ENCODE results near the gene TCEANC.
"Not testable (repeated sequence)": the region's sequence is repeated elsewhere in the genome, so short reads cannot be mapped to it uniquely, and the experiment has no call there.

TCEANC gene

GRCh38 chrX:13647709-13648212 lies 5.2 kb upstream of the TCEANC start:
- Mint-ChIP-seq H3K4me1 (no peaks in the 10 kb centered on the region), H3K27me3 (no peaks in the 10 kb centered on the region), H3K4me3 (no peak overlapping the region), H3K36me3 (no peaks in the 10 kb centered on the region), H3K9me3 (no peaks in the 10 kb centered on the region), H3K27ac (no peak overlapping the region)
- DNase-seq (ENCODE audit: low spot score in 2 of 2) (no peak), ATAC-seq (ENCODE audit: low read depth) (peak; percentile 31)

GRCh38 chrX:13648336-13648735 lies 4.6 kb upstream of the TCEANC start:
- not testable (repeated sequence) for ATAC-seq (ENCODE audit: low read depth); H3K27me3 Mint-ChIP-seq; H3K4me1 Mint-ChIP-seq; H3K9me3 Mint-ChIP-seq; H3K4me3 Mint-ChIP-seq; H3K27ac Mint-ChIP-seq; DNase-seq (ENCODE audit: low spot score in 2 of 2); H3K36me3 Mint-ChIP-seq

GRCh38 chrX:13649838-13650237 lies 3.1 kb upstream of the TCEANC start:
- Mint-ChIP-seq H3K4me1 (no peaks in the 10 kb centered on the region), H3K27me3 (no peaks in the 10 kb centered on the region), H3K4me3 (no peak overlapping the region), H3K27ac (no peak overlapping the region), H3K9me3 (no peaks in the 10 kb centered on the region), H3K36me3 (no peaks in the 10 kb centered on the region)
- no peak for DNase-seq (ENCODE audit: low spot score in 2 of 2)
- ATAC-seq (ENCODE audit: low read depth), result no peak

DNA sequence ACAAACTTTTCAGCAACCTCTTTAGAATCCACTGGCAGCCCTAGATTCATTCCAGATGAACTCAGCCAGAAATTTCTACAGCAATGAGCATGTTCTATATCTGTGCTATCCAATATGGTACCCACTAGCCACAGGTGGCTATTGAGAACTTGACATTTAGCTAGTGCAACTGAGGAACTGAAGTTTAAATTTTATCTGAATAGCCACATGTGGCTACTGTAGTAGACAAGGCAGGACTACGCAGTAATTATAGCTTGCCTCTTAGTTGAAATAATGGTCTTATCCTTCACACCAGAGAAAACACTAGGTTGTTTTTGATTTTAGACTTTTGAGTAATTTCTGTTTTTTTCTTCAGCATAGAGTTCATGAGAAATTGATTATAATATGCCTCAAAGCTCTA lies 2.6 kb upstream of the TCEANC start:
- H3K27me3 Mint-ChIP-seq, result no peaks in the 10 kb centered on the region
- H3K9me3 Mint-ChIP-seq, result no peaks in the 10 kb centered on the region
- H3K27ac Mint-ChIP-seq, result no peak overlapping the region
- DNase-seq (ENCODE audit: low spot score in 2 of 2) (no peak), ATAC-seq (ENCODE audit: low read depth) (no peak)
- no peaks in the 10 kb centered on the region for H3K4me1 Mint-ChIP-seq
- no peaks in the 10 kb centered on the region for H3K36me3 Mint-ChIP-seq
- H3K4me3 Mint-ChIP-seq, result no peak overlapping the region

GRCh38 chrX:13651150-13651549 lies 1.8 kb upstream of the TCEANC start:
- Mint-ChIP-seq H3K4me1 (no peaks in the 10 kb centered on the region), H3K27ac (no peak overlapping the region), H3K36me3 (no peaks in the 10 kb centered on the region), H3K27me3 (no peaks in the 10 kb centered on the region), H3K9me3 (no peaks in the 10 kb centered on the region), H3K4me3 (no peak overlapping the region)
- ATAC-seq (ENCODE audit: low read depth) (no peak), DNase-seq (ENCODE audit: low spot score in 2 of 2) (no peak)

GRCh38 chrX:13652287-13652793 lies 601 bp upstream of the TCEANC start:
- ATAC-seq (ENCODE audit: low read depth), result no peak
- Mint-ChIP-seq H3K9me3 (no peaks in the 10 kb centered on the region), H3K36me3 (peaks cover 2% of the 10 kb centered on the region), H3K4me3 (peak overlapping the region; percentile 92), H3K4me1 (no peaks in the 10 kb centered on the region), H3K27ac (peak overlapping the region; percentile 94), H3K27me3 (no peaks in the 10 kb centered on the region)
- no peak for DNase-seq (ENCODE audit: low spot score in 2 of 2)

DNA sequence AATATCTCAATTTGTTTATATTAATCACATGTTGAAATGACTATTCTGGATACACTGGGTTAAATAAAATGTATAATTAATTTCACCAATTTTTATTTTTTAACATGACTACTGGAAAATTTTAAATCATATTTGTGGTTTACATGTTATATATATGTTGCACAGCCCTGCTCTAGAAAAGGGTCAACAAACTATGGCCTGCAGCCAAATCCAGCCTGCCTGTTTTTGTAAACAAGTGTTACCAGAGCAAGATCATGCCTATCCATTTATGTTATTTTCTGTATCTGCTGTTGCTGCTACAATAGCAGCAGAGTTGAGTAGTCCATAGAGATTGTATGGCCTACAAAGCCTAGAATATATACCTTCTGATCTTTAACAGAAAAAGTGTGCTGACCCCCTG lies 1.2 kb downstream of the TCEANC start:
- no peak for ATAC-seq (ENCODE audit: low read depth)
- H3K4me1 Mint-ChIP-seq, result peaks cover 3% of the 10 kb centered on the region
- H3K27ac Mint-ChIP-seq, result no peak overlapping the region
- no peaks in the 10 kb centered on the region for H3K9me3 Mint-ChIP-seq
- no peak overlapping the region for H3K4me3 Mint-ChIP-seq
- H3K27me3 Mint-ChIP-seq, result no peaks in the 10 kb centered on the region
- H3K36me3 Mint-ChIP-seq, result peaks cover 4% of the 10 kb centered on the region
- no peak for DNase-seq (ENCODE audit: low spot score in 2 of 2)

GRCh38 chrX:13655674-13656073 lies 2.7 kb downstream of the TCEANC start:
- Mint-ChIP-seq H3K9me3 (no peaks in the 10 kb centered on the region), H3K4me3 (no peak overlapping the region), H3K27ac (peak overlapping the region; percentile 65), H3K36me3 (peaks cover 7% of the 10 kb centered on the region), H3K4me1 (peaks cover 3% of the 10 kb centered on the region), H3K27me3 (no peaks in the 10 kb centered on the region)
- ATAC-seq (ENCODE audit: low read depth) (no peak), DNase-seq (ENCODE audit: low spot score in 2 of 2) (no peak)

DNA sequence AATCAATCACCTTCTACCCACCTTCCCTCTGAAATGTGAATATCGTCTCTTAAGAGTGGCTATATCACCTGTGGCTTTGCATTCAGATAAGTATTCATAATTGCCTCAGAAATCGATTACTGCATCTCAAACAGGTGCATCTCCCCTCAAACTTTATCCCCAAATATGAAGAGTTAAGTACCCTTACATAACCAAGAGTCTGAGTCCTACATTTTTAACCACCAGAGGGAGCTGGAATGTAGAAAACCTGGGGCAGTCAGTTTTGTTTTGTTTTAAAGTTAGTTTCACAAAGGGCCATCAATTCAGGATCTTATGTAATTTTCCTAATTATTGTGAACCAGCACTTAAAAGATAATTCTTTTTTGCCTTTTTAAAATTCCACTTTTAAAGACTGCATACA lies 5.7 kb downstream of the TCEANC start:
- ATAC-seq (ENCODE audit: low read depth) (peak; percentile 61), DNase-seq (ENCODE audit: low spot score in 2 of 2) (peak in 1 of 2 donors; percentile 36)
- Mint-ChIP-seq H3K9me3 (no peaks in the 10 kb centered on the region), H3K4me3 (no peak overlapping the region), H3K27ac (peak overlapping the region; percentile 45), H3K4me1 (peaks cover 3% of the 10 kb centered on the region), H3K36me3 (peaks cover 10% of the 10 kb centered on the region), H3K27me3 (no peaks in the 10 kb centered on the region)

DNA sequence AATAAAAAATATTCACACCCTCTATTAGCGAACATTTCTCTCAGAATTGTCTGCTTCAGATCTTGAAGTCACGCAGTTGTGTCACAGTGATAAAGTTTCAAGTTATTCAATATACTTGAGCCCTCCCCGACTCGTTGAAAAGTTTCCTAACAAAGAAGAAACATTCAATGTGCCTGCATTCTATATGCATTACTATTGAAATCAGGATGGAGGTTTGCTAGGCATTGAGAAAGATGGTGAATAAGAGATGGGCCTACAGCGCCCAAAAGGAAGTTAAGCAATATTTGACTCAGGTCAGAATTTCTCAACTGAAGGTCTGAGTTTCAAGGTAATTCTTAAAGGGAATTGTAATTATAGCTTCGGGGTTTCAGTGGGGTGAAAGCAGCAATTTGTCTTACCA lies 6.1 kb downstream of the TCEANC start:
- H3K27me3 Mint-ChIP-seq, result no peaks in the 10 kb centered on the region
- ATAC-seq (ENCODE audit: low read depth) (no peak), DNase-seq (ENCODE audit: low spot score in 2 of 2) (no peak)
- H3K4me3 Mint-ChIP-seq, result no peak overlapping the region
- peaks cover 10% of the 10 kb centered on the region for H3K36me3 Mint-ChIP-seq
- peak overlapping the region; percentile 45 for H3K27ac Mint-ChIP-seq
- H3K4me1 Mint-ChIP-seq, result peaks cover 3% of the 10 kb centered on the region
- no peaks in the 10 kb centered on the region for H3K9me3 Mint-ChIP-seq

DNA sequence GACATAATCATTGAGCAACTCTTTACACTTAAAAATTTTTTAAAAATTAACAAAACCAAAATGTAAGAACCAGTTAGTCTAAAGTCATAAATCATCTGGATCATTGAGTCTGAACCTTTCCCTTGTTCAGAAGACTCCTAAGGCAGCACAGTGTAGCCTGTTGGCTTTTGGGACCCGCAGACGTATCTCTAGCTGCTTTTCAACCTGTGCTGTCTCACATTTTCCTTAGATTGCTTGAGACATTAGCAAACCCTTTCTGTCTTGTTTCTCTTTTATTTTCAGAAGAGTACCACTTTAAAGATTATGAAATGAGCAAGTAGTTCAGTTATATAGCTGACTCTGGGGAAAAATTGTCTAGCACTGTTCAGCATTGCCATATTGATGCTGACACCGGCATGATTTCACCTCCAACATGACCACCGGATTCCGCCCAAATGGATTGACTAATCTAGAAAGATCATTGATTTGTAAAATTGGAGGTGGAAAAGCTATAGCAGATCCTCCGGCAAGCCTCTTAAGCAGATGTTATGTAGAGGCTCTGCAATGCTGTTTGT lies 8.9 kb downstream of the TCEANC start:
- no peaks in the 10 kb centered on the region for H3K27me3 Mint-ChIP-seq
- no peak overlapping the region for H3K4me3 Mint-ChIP-seq

GRCh38 chrX:13662355-13662791 lies 9.4 kb downstream of the TCEANC start:
- no peaks in the 10 kb centered on the region for H3K27me3 Mint-ChIP-seq
- no peak for ATAC-seq (ENCODE audit: low read depth)
- H3K36me3 Mint-ChIP-seq, result peaks cover 11% of the 10 kb centered on the region
- H3K4me3 Mint-ChIP-seq, result no peak overlapping the region
- H3K9me3 Mint-ChIP-seq, result no peaks in the 10 kb centered on the region
- H3K4me1 Mint-ChIP-seq, result peaks cover 3% of the 10 kb centered on the region
- DNase-seq (ENCODE audit: low spot score in 2 of 2), result no peak
- H3K27ac Mint-ChIP-seq, result no peak overlapping the region

More for the DNA sequence above, 8.9 kb downstream of the TCEANC start:
- Mint-ChIP-seq H3K27ac (no peak overlapping the region), H3K4me1 (peaks cover 3% of the 10 kb centered on the region), H3K9me3 (no peaks in the 10 kb centered on the region), H3K36me3 (peaks cover 11% of the 10 kb centered on the region)
- no peak for DNase-seq (ENCODE audit: low spot score in 2 of 2)
- ATAC-seq (ENCODE audit: low read depth), result no peak

DNA sequence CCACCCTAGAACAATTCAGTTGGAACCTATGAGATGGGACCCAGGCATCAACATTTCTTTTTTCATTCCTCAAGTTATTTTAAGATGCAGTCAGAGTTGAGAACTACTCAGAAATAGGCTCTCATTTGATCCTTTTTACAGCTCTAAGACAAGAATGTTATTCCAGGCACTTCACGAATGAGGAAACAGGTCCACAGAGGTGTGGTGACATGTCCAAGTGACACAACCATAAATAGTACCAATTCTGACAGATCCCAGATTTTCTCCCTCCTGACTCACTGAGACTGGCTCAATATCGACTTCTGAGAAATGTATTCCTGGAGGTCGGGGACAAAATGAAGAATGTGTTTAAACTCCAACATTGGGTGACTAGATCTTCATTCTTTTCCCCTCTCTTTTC lies 11.1 kb downstream of the TCEANC start:
- DNase-seq (ENCODE audit: low spot score in 2 of 2) (no peak), ATAC-seq (ENCODE audit: low read depth) (no peak)
- Mint-ChIP-seq H3K27me3 (no peaks in the 10 kb centered on the region), H3K27ac (no peak overlapping the region), H3K9me3 (no peaks in the 10 kb centered on the region), H3K4me1 (no peaks in the 10 kb centered on the region), H3K4me3 (no peak overlapping the region), H3K36me3 (peaks cover 9% of the 10 kb centered on the region)

GRCh38 chrX:13666836-13667235 lies 13.9 kb downstream of the TCEANC start:
- H3K36me3 Mint-ChIP-seq, result peaks cover 12% of the 10 kb centered on the region
- DNase-seq (ENCODE audit: low spot score in 2 of 2), result no peak
- no peaks in the 10 kb centered on the region for H3K9me3 Mint-ChIP-seq
- no peaks in the 10 kb centered on the region for H3K27me3 Mint-ChIP-seq
- no peak overlapping the region for H3K4me3 Mint-ChIP-seq
- ATAC-seq (ENCODE audit: low read depth), result no peak
- no peak overlapping the region for H3K27ac Mint-ChIP-seq
- peaks cover 5% of the 10 kb centered on the region for H3K4me1 Mint-ChIP-seq

DNA sequence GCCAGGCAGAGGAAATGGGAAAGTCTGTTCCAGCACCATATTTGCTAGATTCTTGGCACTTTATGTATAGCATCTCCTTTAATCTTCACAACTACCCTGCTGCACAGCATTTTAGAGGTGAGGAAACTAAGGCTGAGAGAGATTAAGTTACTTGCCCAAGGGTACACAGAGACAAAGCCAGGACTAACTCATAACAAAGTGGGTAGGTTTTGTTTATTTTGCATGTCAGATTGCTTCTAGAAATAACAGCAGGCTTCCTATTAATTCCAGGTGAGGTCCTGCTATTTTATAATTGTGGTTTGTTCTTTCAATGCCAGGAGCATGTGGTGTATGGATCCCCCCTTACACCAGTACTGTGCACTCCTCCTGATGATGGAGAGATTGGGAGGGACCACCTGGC lies 15.0 kb downstream of the TCEANC start:
- no peak for DNase-seq (ENCODE audit: low spot score in 2 of 2)
- no peak overlapping the region for H3K4me3 Mint-ChIP-seq
- H3K36me3 Mint-ChIP-seq, result peaks cover 9% of the 10 kb centered on the region
- H3K4me1 Mint-ChIP-seq, result peaks cover 7% of the 10 kb centered on the region
- no peaks in the 10 kb centered on the region for H3K27me3 Mint-ChIP-seq
- ATAC-seq (ENCODE audit: low read depth), result no peak
- no peak overlapping the region for H3K27ac Mint-ChIP-seq
- no peaks in the 10 kb centered on the region for H3K9me3 Mint-ChIP-seq

All from memory B cell (primary cell).